ENCODE results near the gene FAM216A.

- TF ChIP-seq CTCF (IDR thresholded peaks at IDR 0.05; ENCODE audit: insufficient read depth, low read depth, low read length) (no peak), EZH2 (IDR thresholded peaks at IDR 0.05; ENCODE audit: insufficient read depth, low read length) (no peak)
Observed at GRCh38 chr12:110503432-110503831, 34.8 kb downstream of the FAM216A start.
